GM21737 (cell line): ENCODE measurements around the gene CAMK1D.
"Not testable (repeated sequence)": the region's sequence is repeated elsewhere in the genome, so short reads cannot be mapped to it uniquely, and the experiment has no call there.

Experiments used
- ATAC-seq: cut with Tn5 transposase; IDR thresholded peaks from one replicate; pipeline ENCODE4 v1.9.1; 2021; ENCODE audit warnings: mild to moderate bottlenecking, moderate library complexity; ENCODE audit not compliant: unreplicated experiment

CAMK1D gene

GRCh38 chr10:12806228-12807095, 457.1 kb downstream of the CAMK1D start:
- no peak for ATAC-seq

GRCh38 chr10:12807096-12807755, 457.9 kb downstream of the CAMK1D start:
- no peak for ATAC-seq

DNA sequence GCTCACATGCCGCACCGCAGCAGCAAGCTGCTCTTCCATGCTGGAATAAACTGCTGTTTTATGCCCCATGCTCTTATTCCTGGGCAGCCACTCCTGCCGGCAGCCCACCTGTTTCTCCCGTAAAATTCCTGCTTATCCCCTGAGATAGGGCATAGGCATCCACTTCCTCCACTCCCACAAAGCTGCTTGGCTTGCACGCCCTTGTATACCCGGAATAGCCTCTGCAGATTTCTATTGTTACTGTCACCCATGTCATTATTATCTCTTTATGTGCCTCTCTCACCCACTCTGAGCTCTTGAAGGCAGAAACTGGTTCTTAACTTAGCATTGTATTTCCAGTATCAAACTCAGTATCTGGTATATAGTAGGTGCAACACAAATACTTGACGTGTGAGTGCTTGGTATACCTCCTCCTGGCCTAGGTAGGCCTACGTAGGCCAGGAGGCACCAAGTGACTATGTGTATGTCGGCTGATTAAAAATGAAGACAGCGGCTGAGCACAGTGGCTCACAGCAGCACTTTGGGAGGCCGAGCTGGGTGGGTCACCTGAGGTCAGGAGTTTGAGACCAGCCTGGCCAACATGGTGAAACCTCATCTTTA, 458.8 kb downstream of the CAMK1D start:
- ATAC-seq: no peak

- not testable (repeated sequence) for ATAC-seq
These were observed 460.7 kb downstream of the CAMK1D start for GRCh38 chr10:12810046-12810445.

GRCh38 chr10:12811826-12812225, 462.5 kb downstream of the CAMK1D start:
- no peak for ATAC-seq

GRCh38 chr10:12812571-12812970, 463.2 kb downstream of the CAMK1D start:
- no peak for ATAC-seq

DNA sequence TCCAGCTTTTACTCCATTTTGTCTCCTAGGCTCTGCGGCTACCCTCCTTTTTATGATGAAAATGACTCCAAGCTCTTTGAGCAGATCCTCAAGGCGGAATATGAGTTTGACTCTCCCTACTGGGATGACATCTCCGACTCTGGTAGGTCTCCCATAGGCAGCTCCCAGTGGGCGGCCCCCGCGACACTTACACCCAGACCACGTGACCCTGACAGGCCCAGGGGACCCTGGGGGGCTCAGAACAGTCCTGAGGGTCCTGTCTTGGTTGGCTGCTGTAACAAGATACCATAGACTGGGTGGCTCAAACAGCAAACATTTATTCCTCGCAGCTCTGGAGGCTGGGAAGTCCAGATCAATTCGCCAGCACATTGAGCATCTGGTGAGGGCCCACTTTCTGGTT, 464.8 kb downstream of the CAMK1D start:
- no peak for ATAC-seq

- no peak for ATAC-seq
These were observed 469.7 kb downstream of the CAMK1D start for GRCh38 chr10:12819071-12819470.

- ATAC-seq: no peak
These were observed 470.3 kb downstream of the CAMK1D start for GRCh38 chr10:12819656-12820055.

GRCh38 chr10:12822126-12822892, 473.0 kb downstream of the CAMK1D start:
- ATAC-seq: no peak

- no peak for ATAC-seq
These were observed 473.5 kb downstream of the CAMK1D start for GRCh38 chr10:12822893-12823170.

GRCh38 chr10:12823328-12823727, 474.0 kb downstream of the CAMK1D start:
- ATAC-seq: no peak

DNA sequence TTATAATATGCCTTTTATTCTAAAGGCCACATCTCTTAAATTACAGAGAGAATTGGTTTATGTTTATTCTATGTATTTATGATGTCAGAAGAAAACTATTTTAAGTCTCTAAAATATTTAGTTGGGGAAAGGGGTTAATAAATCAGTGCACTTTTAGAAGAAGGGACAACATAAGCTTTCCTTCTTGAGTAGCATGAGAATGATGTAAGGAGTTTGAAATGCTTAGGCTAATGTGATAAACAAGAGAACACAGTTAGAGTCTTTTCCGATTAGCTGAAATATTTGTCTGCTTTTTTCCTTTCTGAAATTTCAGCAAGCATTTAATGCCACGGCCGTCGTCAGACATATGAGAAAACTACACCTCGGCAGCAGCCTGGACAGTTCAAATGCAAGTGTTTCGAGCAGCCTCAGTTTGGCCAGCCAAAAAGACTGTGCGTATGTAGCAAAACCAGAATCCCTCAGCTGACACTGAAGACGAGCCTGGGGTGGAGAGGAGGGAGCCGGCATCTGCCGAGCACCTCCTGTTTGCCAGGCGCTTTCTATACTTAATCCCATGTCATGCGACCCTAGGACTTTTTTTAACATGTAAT, 476.0 kb downstream of the CAMK1D start:
- ATAC-seq: no peak

- ATAC-seq: no peak
These were observed 477.5 kb downstream of the CAMK1D start for GRCh38 chr10:12826800-12827372.

GRCh38 chr10:12828736-12829135, 479.4 kb downstream of the CAMK1D start:
- ATAC-seq: no peak

DNA sequence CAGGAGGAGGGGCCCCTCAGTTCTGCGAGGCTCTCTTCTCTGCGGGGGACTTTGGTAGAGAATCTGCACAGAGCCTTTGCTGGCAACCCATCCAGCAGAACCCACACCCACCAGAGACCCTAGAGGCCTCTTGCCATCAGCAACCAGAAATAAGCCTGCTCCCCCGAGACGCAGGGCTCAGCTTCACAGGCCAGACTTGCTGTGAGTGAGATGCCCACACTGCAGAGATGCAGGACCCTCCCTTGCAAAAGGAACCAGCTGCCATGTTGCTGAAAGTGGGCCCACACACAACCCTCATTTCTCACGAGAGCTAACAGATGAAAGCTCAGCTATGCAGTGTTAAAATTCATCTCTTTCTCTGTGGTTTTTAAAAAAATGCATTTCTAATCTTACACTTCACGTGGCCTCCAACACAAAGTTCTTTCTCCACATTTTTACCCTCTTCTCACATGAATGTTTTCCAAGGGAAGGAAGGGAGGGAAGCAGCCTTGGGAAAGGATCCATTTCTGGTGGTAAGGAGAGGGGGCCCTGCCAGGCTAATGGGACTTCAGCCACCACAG, 480.6 kb downstream of the CAMK1D start:
- no peak for ATAC-seq

DNA sequence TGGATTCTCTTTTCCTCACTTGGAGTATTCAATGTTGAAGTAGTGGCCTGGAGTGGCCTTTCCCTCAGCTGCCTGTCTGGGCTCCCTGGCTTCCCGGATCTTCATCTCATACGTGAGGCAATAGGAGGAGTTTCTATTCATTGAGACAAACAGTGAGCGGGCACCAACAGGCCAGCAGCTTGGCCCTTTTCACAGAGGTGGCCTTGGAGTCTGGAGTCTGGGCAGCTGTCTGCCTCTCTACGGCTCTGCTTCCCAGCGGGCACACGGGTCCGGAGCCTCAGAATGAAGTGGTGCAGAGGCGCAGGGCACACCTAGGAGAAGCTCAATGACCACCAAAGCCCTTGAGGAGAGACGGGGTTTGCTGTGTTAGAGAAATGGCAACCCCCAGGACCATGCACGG, 482.7 kb downstream of the CAMK1D start:
- no peak for ATAC-seq

DNA sequence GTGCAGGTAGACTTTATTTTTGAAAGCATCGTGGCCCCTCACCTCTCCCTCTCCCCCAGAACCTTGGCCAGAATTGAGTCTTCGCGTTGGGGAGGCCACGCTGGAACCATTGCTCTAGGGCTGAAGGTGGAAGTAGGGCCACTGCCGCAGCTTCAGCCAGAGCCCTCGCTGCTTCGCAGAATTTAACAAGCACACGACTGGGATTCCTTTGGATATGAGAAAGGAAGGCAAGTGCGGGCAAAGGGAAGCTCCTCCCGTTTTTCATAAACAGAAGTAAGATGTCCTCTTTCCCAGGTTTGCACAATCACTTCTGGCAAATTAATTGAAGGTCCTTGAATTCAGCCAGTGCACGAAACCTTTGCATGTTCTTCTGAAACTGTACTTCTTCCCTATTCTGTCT, 484.1 kb downstream of the CAMK1D start:
- ATAC-seq: no peak

- no peak for ATAC-seq
These were observed 484.8 kb downstream of the CAMK1D start for GRCh38 chr10:12834116-12834665.

DNA sequence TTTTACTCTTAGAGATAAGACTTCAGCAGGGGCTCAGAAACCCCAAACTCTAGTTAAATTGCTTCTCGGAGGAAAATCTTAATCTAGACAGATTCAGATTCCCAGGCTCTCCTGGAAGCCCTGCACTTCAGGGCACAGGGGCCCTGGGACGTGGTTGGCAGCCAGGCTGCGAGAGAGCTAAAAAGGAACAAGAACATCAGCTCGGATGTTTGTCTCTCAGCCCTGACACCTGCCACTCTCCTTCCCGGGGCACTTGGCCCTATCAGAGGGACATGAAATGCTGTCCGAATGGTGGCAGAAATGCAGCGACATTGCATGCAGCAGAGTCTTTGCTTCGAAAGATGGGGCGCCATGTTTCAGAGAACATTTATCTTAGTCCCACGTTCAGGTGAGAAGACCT, 485.4 kb downstream of the CAMK1D start:
- ATAC-seq: no peak
